Heart left ventricle (tissue), 16 donors: ENCODE results near the gene QRSL1. TPM values are rescaled to one million over a fixed set of nuclear protein-coding genes. Genes with fewer than 3 reads are reported as not detected.

Experiments
- ATAC-seq, 4 donors: fragments of 200-7000 bp; cut with Tn5 transposase; one replicate each; pipeline ENCODE4 v1.9.1; 2020 to 2022; ENCODE audit warnings: moderate library complexity in 4 of 4, mild to moderate bottlenecking in 3 of 4, moderate number of reproducible peaks in 1 of 4
- DNase-seq, 5 donors: peaks; one replicate each; pipeline ENCODE4 v3.0.0-alpha.2; 2020
- H3K27ac ChIP-seq, 12 donors: fragments of 200-600 bp; sonication (generic) in 4 of 12; one replicate each; pipeline versions ENCODE4 v1.5.0 to v1.8.0; 2016 to 2022; ENCODE audit warnings: mild to moderate bottlenecking in 2 of 12
- H3K27me3 ChIP-seq, 9 donors: fragments of 200-600 bp; sonication (generic) in 2 of 9; one replicate each; pipeline versions ENCODE4 v1.5.1 to v1.8.0; 2016 to 2022; ENCODE audit warnings: mild to moderate bottlenecking in 3 of 9
- H3K36me3 ChIP-seq, 9 donors: fragments of 200-600 bp; sonication (generic) in 2 of 9; one replicate each; pipeline versions ENCODE4 v1.5.0 to v1.8.0; 2018 to 2022; ENCODE audit warnings: mild to moderate bottlenecking in 2 of 9
- H3K4me1 ChIP-seq, 12 donors: fragments of 200-600 bp; sonication (generic) in 4 of 12; one replicate each; pipeline versions ENCODE4 v1.5.0 to v1.8.0; 2016 to 2022; ENCODE audit warnings: mild to moderate bottlenecking in 3 of 12
- H3K4me3 ChIP-seq, 12 donors: fragments of 200-600 bp; sonication (generic) in 4 of 12; one replicate each; pipeline versions ENCODE4 v1.5.0 to v1.8.0; 2017 to 2022; ENCODE audit warnings: mild to moderate bottlenecking in 9 of 12, moderate library complexity in 4 of 12
- H3K9me3 ChIP-seq, 12 donors: fragments of 200-600 bp; sonication (generic) in 4 of 12; one replicate each; pipeline versions ENCODE4 v1.5.0 to v1.8.0; 2016 to 2022; ENCODE audit warnings: mild to moderate bottlenecking in 1 of 12
- CTCF ChIP-seq, 12 donors: fragments of 200-600 bp; sonication (generic) in 4 of 12; IDR thresholded peaks; one replicate each; pipeline versions ENCODE4 v1.5.0 to v1.8.0; 2018 to 2022; ENCODE audit warnings: antibody characterized with exemption in 12 of 12, mild to moderate bottlenecking in 5 of 12
- POLR2A ChIP-seq, 2 donors: fragments of 450-650 bp; IDR thresholded peaks; one replicate each; pipeline ENCODE4 v1.6.1; 2017; ENCODE audit warnings: antibody characterized with exemption in 2 of 2, mild to moderate bottlenecking in 2 of 2, moderate library complexity in 2 of 2
- WGBS, 4 donors: extraction: QIAGEN DNeasy Blood & Tissue Kit in 2 of 4; methylation state at CpG; one replicate each; pipeline versions ENCODE4 v1.1.5 to v1.1.7; 2013 to 2018; 5-methylcytosine and 5-hydroxymethylcytosine counted together
- intact Hi-C, 10 donors: fragments of 100-400 bp; cut with DNase I; formaldehyde crosslinking; loops; one replicate each; pipeline versions ENCODE4 v1.11.1 to v1.14.2; 2022
- polyA plus RNA-seq, 2 donors: library from polyadenylated mRNA; stranded (reverse); fragments of 200-250 nt; gene quantifications; one replicate each; pipeline ENCODE4 v1.2.3, GENCODE V29; 2013
- total RNA-seq, 9 donors: library from RNA; depleted of rRNA in 2 of 9; stranded (reverse); fragments of >200 nt in 2 of 9; fragmentation: NEBNext Ultra II Directional in 3 of 9; extraction: Animal tissue kit (Norgen Biotek cat#: 25700) in 3 of 9; gene quantifications; one replicate each; pipeline versions ENCODE4 v1.1.0 to v1.2.4, GENCODE V29; 2016 to 2023
- donor health status: ischemic (EF 13 %, LVEDD 7.1; RV severe dilation, severe dysfunction).
- donor health status: healthy with polysubstance abuse.
- donor health status: DM: no; HTN: yes; CAD: no.
- donor health status: DM: no; HTN: no; CAD: no.
- donor health status: ischemic (EF 25% LVEDD 6.9; RV normal size, moderate dysfunction).
- donor health status: ischemic (EF 25% LVEDD 5.7; RV mildly dilated, moderate dysfunction).
- donor health status: healthy.
- donor health status: DM: yes; HTN: yes; CAD: no.
- donor health status: ischemic (EF 35%, LVEDD 5.7; RV mildly dilated, moderate dysfunction).
- donor health status: nonischemic (EF 11% LVEDD 7.7; RV severe dilation, severe dysfunction).
- donor health status: DM: yes; HTN: yes; CAD: no.
- donor health status: PGD.
- donor health status: ischemic (EF 29% LVEDD 5.4; RV normal size, mild dysfunction).
- donor health status: nonischemic (EF 23%, LVEDD 6.1; RV moderate dilation, normal function).

Gene QRSL1
- total and polyA plus RNA-seq, 11 donors, result 8.6 to 18.9 (median 14.4) TPM

- no peak for DNase-seq
- intact Hi-C loops, result no loop called here
- H3K4me1 ChIP-seq, result no peaks in the 10 kb centered on the region
- H3K4me3 ChIP-seq, result no peak overlapping the region
- no peak overlapping the region for H3K27ac ChIP-seq
- peaks cover 0 to 65% (median 51%) of the 10 kb centered on the region in 9 donors for H3K36me3 ChIP-seq
- ATAC-seq, result peak in 1 of 4 donors; percentile 32
- H3K9me3 ChIP-seq, result no peaks in the 10 kb centered on the region
- no peak for TF ChIP-seq CTCF (IDR thresholded peaks at IDR 0.05)
- TF ChIP-seq POLR2A (IDR thresholded peaks at IDR 0.05), result no peak
- 86 to 94% (median 89%) methylated on average over 6 of the region's 6 CpGs for WGBS, 4 donors
- no peaks in the 10 kb centered on the region for H3K27me3 ChIP-seq
Measured at GRCh38 chr6:106666282-106667021, 37.1 kb downstream of the QRSL1 start.

- Histone ChIP-seq H3K36me3 (peaks cover 0 to 60% (median 51%) of the 10 kb centered on the region in 9 donors), H3K4me1 (no peaks in the 10 kb centered on the region), H3K27ac (no peak overlapping the region), H3K9me3 (no peaks in the 10 kb centered on the region), H3K27me3 (no peaks in the 10 kb centered on the region), H3K4me3 (no peak overlapping the region)
- WGBS, 4 donors, result 95 to 97% (median 96%) methylated on average over 4 of the region's 4 CpGs
- intact Hi-C loops, result no loop called here
- ATAC-seq, result no peak
- no peak for TF ChIP-seq POLR2A (IDR thresholded peaks at IDR 0.05)
- no peak for TF ChIP-seq CTCF (IDR thresholded peaks at IDR 0.05)
- DNase-seq, result no peak
Measured at GRCh38 chr6:106667022-106667402, 37.6 kb downstream of the QRSL1 start.

GRCh38 chr6:106670236-106670635 lies 40.9 kb downstream of the QRSL1 start:
- H3K27ac ChIP-seq, result no peak overlapping the region
- no peaks in the 10 kb centered on the region for H3K4me1 ChIP-seq
- peaks cover 0 to 28% (median 20%) of the 10 kb centered on the region in 9 donors for H3K36me3 ChIP-seq
- intact Hi-C loops, result no loop called here
- no peaks in the 10 kb centered on the region for H3K9me3 ChIP-seq
- DNase-seq (no peak), ATAC-seq (no peak)
- no peak for TF ChIP-seq CTCF (IDR thresholded peaks at IDR 0.05)
- no peak for TF ChIP-seq POLR2A (IDR thresholded peaks at IDR 0.05)
- WGBS, 4 donors, result 87 to 89% (median 88%) methylated on average over 6 of the region's 6 CpGs
- no peak overlapping the region for H3K4me3 ChIP-seq
- no peaks in the 10 kb centered on the region for H3K27me3 ChIP-seq

- H3K36me3 ChIP-seq, result peaks cover 0 to 15% (median 6%) of the 10 kb centered on the region in 9 donors
- DNase-seq (no peak), ATAC-seq (no peak)
- no peaks in the 10 kb centered on the region for H3K27me3 ChIP-seq
- TF ChIP-seq CTCF (IDR thresholded peaks at IDR 0.05) (no peak), POLR2A (IDR thresholded peaks at IDR 0.05) (no peak)
- no peaks in the 10 kb centered on the region for H3K9me3 ChIP-seq
- H3K4me1 ChIP-seq, result no peaks in the 10 kb centered on the region
- no peak overlapping the region for H3K4me3 ChIP-seq
- intact Hi-C loops, result no loop called here
- whole genome bisulfite sequencing, 4 donors, result 90 to 95% (median 94%) methylated on average over 3 of the region's 3 CpGs
- H3K27ac ChIP-seq, result no peak overlapping the region
Measured at GRCh38 chr6:106671651-106672050, 42.3 kb downstream of the QRSL1 start.
